ENCODE results near the gene OSTF1. TPM values are rescaled to one million over a fixed set of nuclear protein-coding genes. Genes with fewer than 3 reads are reported as not detected.

OSTF1 gene
- polyA plus RNA-seq, 1 donor from 2014 or later = 8.8 TPM

DNA sequence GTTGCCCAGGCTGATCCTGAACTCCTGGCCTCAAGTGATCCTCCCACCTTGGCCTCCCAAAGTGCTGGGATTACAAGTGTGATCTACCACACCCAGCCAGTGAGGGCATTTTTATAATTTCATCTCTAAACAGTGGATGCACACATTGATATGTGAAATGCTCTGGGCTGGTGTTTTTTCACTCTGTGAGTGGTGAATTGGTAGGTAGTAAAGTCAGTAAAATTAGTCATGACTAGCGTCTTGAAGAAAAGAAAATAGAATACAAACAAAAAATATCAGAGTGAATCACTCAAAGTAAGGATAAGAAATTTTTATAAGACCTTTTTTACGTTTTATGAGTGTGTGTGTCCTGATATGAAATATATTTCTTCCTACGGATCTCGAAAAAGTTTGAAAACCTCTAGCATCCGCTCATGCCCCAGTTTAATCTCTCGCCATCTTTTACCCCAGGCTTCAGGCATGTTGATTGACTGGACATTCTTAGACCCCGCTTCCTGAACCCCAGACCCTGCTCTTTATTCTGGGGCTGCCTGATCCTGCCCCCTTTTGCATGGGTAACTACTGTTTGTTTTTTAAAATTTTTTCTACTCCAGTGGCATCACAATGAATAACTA, 14.0 kb downstream of the OSTF1 start:
- Histone ChIP-seq H4K20me1 (ENCODE audit: insufficient read depth) (no peaks in the 10 kb centered on the region), H3K4me3 (ENCODE audit: low read length) (no peak overlapping the region), H3K36me3 (ENCODE audit: insufficient read depth, low read length) (no peaks in the 10 kb centered on the region), H3K9me3 (ENCODE audit: low read length) (no peaks in the 10 kb centered on the region), H3K4me2 (ENCODE audit: low read length) (no peak overlapping the region), H2AFZ (ENCODE audit: low read depth, low read length) (no peak overlapping the region), H3F3A (ENCODE audit: insufficient read depth, low read length, poor library complexity, severe bottlenecking) (no peaks in the 10 kb centered on the region), H3K9ac (ENCODE audit: low read length) (no peak overlapping the region), H3K27me3 (ENCODE audit: insufficient read depth, low read depth, low read length) (no peaks in the 10 kb centered on the region), H3K27ac (ENCODE audit: low read length) (no peak overlapping the region), H3K79me2 (replicated peaks; ENCODE audit: insufficient read depth, low read length) (no peaks in the 10 kb centered on the region), H3K9me2 (ENCODE audit: insufficient read depth, low read length) (no peaks in the 10 kb centered on the region)
- TF ChIP-seq, protein P1, sequence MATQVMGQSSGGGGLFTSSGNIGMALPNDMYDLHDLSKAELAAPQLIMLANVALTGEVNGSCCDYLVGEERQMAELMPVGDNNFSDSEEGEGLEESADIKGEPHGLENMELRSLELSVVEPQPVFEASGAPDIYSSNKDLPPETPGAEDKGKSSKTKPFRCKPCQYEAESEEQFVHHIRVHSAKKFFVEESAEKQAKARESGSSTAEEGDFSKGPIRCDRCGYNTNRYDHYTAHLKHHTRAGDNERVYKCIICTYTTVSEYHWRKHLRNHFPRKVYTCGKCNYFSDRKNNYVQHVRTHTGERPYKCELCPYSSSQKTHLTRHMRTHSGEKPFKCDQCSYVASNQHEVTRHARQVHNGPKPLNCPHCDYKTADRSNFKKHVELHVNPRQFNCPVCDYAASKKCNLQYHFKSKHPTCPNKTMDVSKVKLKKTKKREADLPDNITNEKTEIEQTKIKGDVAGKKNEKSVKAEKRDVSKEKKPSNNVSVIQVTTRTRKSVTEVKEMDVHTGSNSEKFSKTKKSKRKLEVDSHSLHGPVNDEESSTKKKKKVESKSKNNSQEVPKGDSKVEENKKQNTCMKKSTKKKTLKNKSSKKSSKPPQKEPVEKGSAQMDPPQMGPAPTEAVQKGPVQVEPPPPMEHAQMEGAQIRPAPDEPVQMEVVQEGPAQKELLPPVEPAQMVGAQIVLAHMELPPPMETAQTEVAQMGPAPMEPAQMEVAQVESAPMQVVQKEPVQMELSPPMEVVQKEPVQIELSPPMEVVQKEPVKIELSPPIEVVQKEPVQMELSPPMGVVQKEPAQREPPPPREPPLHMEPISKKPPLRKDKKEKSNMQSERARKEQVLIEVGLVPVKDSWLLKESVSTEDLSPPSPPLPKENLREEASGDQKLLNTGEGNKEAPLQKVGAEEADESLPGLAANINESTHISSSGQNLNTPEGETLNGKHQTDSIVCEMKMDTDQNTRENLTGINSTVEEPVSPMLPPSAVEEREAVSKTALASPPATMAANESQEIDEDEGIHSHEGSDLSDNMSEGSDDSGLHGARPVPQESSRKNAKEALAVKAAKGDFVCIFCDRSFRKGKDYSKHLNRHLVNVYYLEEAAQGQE (IDR thresholded peaks at IDR 0.05; ENCODE audit: borderline replicate concordance) = no peak

DNA sequence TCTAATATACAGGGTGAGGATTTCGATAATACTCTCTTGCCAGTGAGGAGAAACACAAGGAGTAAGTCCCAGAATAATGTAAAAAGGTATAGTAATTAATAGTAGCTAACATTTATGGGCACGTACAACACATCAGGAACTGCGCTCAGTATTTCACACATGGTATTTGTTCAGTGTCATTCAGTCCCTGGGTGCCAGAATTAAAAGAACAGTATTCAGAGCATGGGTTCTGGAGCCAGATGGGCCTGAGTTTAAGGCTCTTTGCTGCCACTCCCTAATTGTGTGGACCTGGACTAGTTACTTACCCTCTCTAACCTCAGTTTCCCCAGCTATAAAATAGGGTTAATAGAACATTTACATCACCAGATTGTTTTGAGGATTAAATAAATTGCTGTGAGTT, 16.3 kb downstream of the OSTF1 start:
- no peaks in the 10 kb centered on the region for H3K36me3 ChIP-seq (ENCODE audit: insufficient read depth, low read length)
- no peaks in the 10 kb centered on the region for H4K20me1 ChIP-seq (ENCODE audit: insufficient read depth)
- no peak overlapping the region for H3K9ac ChIP-seq (ENCODE audit: low read length)
- H3K9me3 ChIP-seq (ENCODE audit: low read length) = no peaks in the 10 kb centered on the region
- no peak overlapping the region for H3K4me2 ChIP-seq (ENCODE audit: low read length)
- no peak overlapping the region for H3K27ac ChIP-seq (ENCODE audit: low read length)
- H3K79me2 ChIP-seq (replicated peaks; ENCODE audit: insufficient read depth, low read length) = no peaks in the 10 kb centered on the region
- H3K9me2 ChIP-seq (ENCODE audit: insufficient read depth, low read length) = no peaks in the 10 kb centered on the region
- H3K27me3 ChIP-seq (ENCODE audit: insufficient read depth, low read depth, low read length) = no peaks in the 10 kb centered on the region
- H3K4me3 ChIP-seq (ENCODE audit: low read length) = no peak overlapping the region
- H2AFZ ChIP-seq (ENCODE audit: low read depth, low read length) = no peak overlapping the region
- no peaks in the 10 kb centered on the region for H3F3A ChIP-seq (ENCODE audit: insufficient read depth, low read length, poor library complexity, severe bottlenecking)
- no peak for TF ChIP-seq TAF1 (IDR thresholded peaks at IDR 0.05; ENCODE audit: low read depth)

DNA sequence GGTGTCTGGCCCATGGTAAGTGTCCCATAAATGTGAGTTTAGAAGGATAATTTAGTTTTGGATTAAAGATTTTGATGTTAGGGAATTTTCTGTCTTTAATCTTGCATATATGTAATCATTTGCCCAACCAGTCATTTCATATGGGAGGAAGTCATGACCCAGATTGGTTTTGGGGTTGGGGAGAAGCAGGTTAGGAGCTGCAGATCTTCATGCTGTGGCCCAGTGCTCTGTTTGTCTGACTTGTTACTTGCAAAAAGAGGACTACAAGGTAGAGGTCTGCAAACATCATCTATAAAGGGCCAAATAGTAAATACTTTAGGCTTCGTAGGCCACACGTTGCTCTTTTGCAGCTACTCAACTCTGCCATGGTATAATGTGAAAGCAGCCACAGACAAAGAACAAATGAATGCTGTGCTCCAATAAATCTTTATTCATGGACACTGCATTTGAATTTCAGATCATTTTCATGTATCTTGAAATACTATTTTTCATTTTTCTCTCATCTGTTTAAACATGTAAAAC, 16.8 kb downstream of the OSTF1 start:
- no peaks in the 10 kb centered on the region for H3K27me3 ChIP-seq (ENCODE audit: insufficient read depth, low read depth, low read length)
- H3K9ac ChIP-seq (ENCODE audit: low read length) = no peak overlapping the region
- no peaks in the 10 kb centered on the region for H3K9me2 ChIP-seq (ENCODE audit: insufficient read depth, low read length)
- no peak overlapping the region for H2AFZ ChIP-seq (ENCODE audit: low read depth, low read length)
- H3K27ac ChIP-seq (ENCODE audit: low read length) = no peak overlapping the region
- H3K9me3 ChIP-seq (ENCODE audit: low read length) = no peaks in the 10 kb centered on the region
- no peaks in the 10 kb centered on the region for H3F3A ChIP-seq (ENCODE audit: insufficient read depth, low read length, poor library complexity, severe bottlenecking)
- H3K79me2 ChIP-seq (replicated peaks; ENCODE audit: insufficient read depth, low read length) = no peaks in the 10 kb centered on the region
- TF ChIP-seq, protein P1 (IDR thresholded peaks at IDR 0.05; ENCODE audit: borderline replicate concordance) = no peak
- TF ChIP-seq RAD21 (conservative IDR thresholded peaks at IDR 0.05) = no peak
- H3K4me3 ChIP-seq (ENCODE audit: low read length) = no peak overlapping the region
- H4K20me1 ChIP-seq (ENCODE audit: insufficient read depth) = no peaks in the 10 kb centered on the region
- H3K4me2 ChIP-seq (ENCODE audit: low read length) = no peak overlapping the region
- no peaks in the 10 kb centered on the region for H3K36me3 ChIP-seq (ENCODE audit: insufficient read depth, low read length)
